Heart left ventricle (tissue), 16 donors: ENCODE data around the gene S100A7. TPM values are rescaled to one million over a fixed set of nuclear protein-coding genes. Genes with fewer than 3 reads are reported as not detected.

Experiments
- ATAC-seq, 4 donors: fragments of 200-7000 bp; cut with Tn5 transposase; one replicate each; pipeline ENCODE4 v1.9.1; 2020 to 2022; ENCODE audit warnings: moderate library complexity in 4 of 4, mild to moderate bottlenecking in 3 of 4, moderate number of reproducible peaks in 1 of 4
- DNase-seq, 5 donors: peaks; one replicate each; pipeline ENCODE4 v3.0.0-alpha.2; 2020
- H3K27ac ChIP-seq, 12 donors: fragments of 200-600 bp; sonication (generic) in 4 of 12; one replicate each; pipeline versions ENCODE4 v1.5.0 to v1.8.0; 2016 to 2022; ENCODE audit warnings: mild to moderate bottlenecking in 2 of 12
- H3K27me3 ChIP-seq, 9 donors: fragments of 200-600 bp; sonication (generic) in 2 of 9; one replicate each; pipeline versions ENCODE4 v1.5.1 to v1.8.0; 2016 to 2022; ENCODE audit warnings: mild to moderate bottlenecking in 3 of 9
- H3K36me3 ChIP-seq, 9 donors: fragments of 200-600 bp; sonication (generic) in 2 of 9; one replicate each; pipeline versions ENCODE4 v1.5.0 to v1.8.0; 2018 to 2022; ENCODE audit warnings: mild to moderate bottlenecking in 2 of 9
- H3K4me1 ChIP-seq, 12 donors: fragments of 200-600 bp; sonication (generic) in 4 of 12; one replicate each; pipeline versions ENCODE4 v1.5.0 to v1.8.0; 2016 to 2022; ENCODE audit warnings: mild to moderate bottlenecking in 3 of 12
- H3K4me3 ChIP-seq, 12 donors: fragments of 200-600 bp; sonication (generic) in 4 of 12; one replicate each; pipeline versions ENCODE4 v1.5.0 to v1.8.0; 2017 to 2022; ENCODE audit warnings: mild to moderate bottlenecking in 9 of 12, moderate library complexity in 4 of 12
- H3K9me3 ChIP-seq, 12 donors: fragments of 200-600 bp; sonication (generic) in 4 of 12; one replicate each; pipeline versions ENCODE4 v1.5.0 to v1.8.0; 2016 to 2022; ENCODE audit warnings: mild to moderate bottlenecking in 1 of 12
- CTCF ChIP-seq, 12 donors: fragments of 200-600 bp; sonication (generic) in 4 of 12; IDR thresholded peaks; one replicate each; pipeline versions ENCODE4 v1.5.0 to v1.8.0; 2018 to 2022; ENCODE audit warnings: antibody characterized with exemption in 12 of 12, mild to moderate bottlenecking in 5 of 12
- POLR2A ChIP-seq, 2 donors: fragments of 450-650 bp; IDR thresholded peaks; one replicate each; pipeline ENCODE4 v1.6.1; 2017; ENCODE audit warnings: antibody characterized with exemption in 2 of 2, mild to moderate bottlenecking in 2 of 2, moderate library complexity in 2 of 2
- WGBS, 4 donors: extraction: QIAGEN DNeasy Blood & Tissue Kit in 2 of 4; methylation state at CpG; one replicate each; pipeline versions ENCODE4 v1.1.5 to v1.1.7; 2013 to 2018; 5-methylcytosine and 5-hydroxymethylcytosine counted together
- intact Hi-C, 10 donors: fragments of 100-400 bp; cut with DNase I; formaldehyde crosslinking; loops; one replicate each; pipeline versions ENCODE4 v1.11.1 to v1.14.2; 2022
- polyA plus RNA-seq, 2 donors: library from polyadenylated mRNA; stranded (reverse); fragments of 200-250 nt; gene quantifications; one replicate each; pipeline ENCODE4 v1.2.3, GENCODE V29; 2013
- total RNA-seq, 9 donors: library from RNA; depleted of rRNA in 2 of 9; stranded (reverse); fragments of >200 nt in 2 of 9; fragmentation: NEBNext Ultra II Directional in 3 of 9; extraction: Animal tissue kit (Norgen Biotek cat#: 25700) in 3 of 9; gene quantifications; one replicate each; pipeline versions ENCODE4 v1.1.0 to v1.2.4, GENCODE V29; 2016 to 2023
- donor health status: ischemic (EF 13 %, LVEDD 7.1; RV severe dilation, severe dysfunction).
- donor health status: healthy with polysubstance abuse.
- donor health status: DM: no; HTN: yes; CAD: no.
- donor health status: DM: no; HTN: no; CAD: no.
- donor health status: ischemic (EF 25% LVEDD 6.9; RV normal size, moderate dysfunction).
- donor health status: ischemic (EF 25% LVEDD 5.7; RV mildly dilated, moderate dysfunction).
- donor health status: healthy.
- donor health status: DM: yes; HTN: yes; CAD: no.
- donor health status: ischemic (EF 35%, LVEDD 5.7; RV mildly dilated, moderate dysfunction).
- donor health status: nonischemic (EF 11% LVEDD 7.7; RV severe dilation, severe dysfunction).
- donor health status: DM: yes; HTN: yes; CAD: no.
- donor health status: PGD.
- donor health status: ischemic (EF 29% LVEDD 5.4; RV normal size, mild dysfunction).
- donor health status: nonischemic (EF 23%, LVEDD 6.1; RV moderate dilation, normal function).

Gene S100A7
- total and polyA plus RNA-seq, 11 donors, result not detected

GRCh38 chr1:153428791-153429190 is 31.7 kb downstream of the S100A7 start:
- no peak for DNase-seq
- H3K4me1 ChIP-seq, result no peaks in the 10 kb centered on the region
- no peaks in the 10 kb centered on the region for H3K36me3 ChIP-seq
- H3K4me3 ChIP-seq, result no peak overlapping the region
- intact Hi-C loops, result no loop called here
- peaks cover 0 to 32% (median 2%) of the 10 kb centered on the region in 9 donors for H3K27me3 ChIP-seq
- H3K27ac ChIP-seq, result no peak overlapping the region
- no peaks in the 10 kb centered on the region for H3K9me3 ChIP-seq
- no peak for TF ChIP-seq CTCF (IDR thresholded peaks at IDR 0.05)
- TF ChIP-seq POLR2A (IDR thresholded peaks at IDR 0.05), result no peak
- ATAC-seq, result no peak
- WGBS, 4 donors, result 32 to 45% (median 44%) methylated on average over 4 to 6 of the region's 6 CpGs

- WGBS, 4 donors, result 70 to 79% (median 76%) methylated on average over 12 of the region's 12 CpGs
- ATAC-seq, result no peak
- DNase-seq, result no peak
- TF ChIP-seq CTCF (IDR thresholded peaks at IDR 0.05), result no peak
- TF ChIP-seq POLR2A (IDR thresholded peaks at IDR 0.05), result no peak
- Histone ChIP-seq H3K9me3 (no peaks in the 10 kb centered on the region), H3K4me1 (no peaks in the 10 kb centered on the region), H3K27me3 (peaks cover 0 to 35% (median 2%) of the 10 kb centered on the region in 9 donors), H3K27ac (no peak overlapping the region), H3K4me3 (no peak overlapping the region), H3K36me3 (no peaks in the 10 kb centered on the region)
- intact Hi-C loops, result no loop called here
These were observed 32.3 kb downstream of the S100A7 start for GRCh38 chr1:153428073-153428638.

- TF ChIP-seq POLR2A (IDR thresholded peaks at IDR 0.05), result no peak
- TF ChIP-seq CTCF (IDR thresholded peaks at IDR 0.05), result no peak
- WGBS, 4 donors, result 21 to 51% (median 28%) methylated on average over 1 of the region's 1 CpG
- Histone ChIP-seq H3K9me3 (no peaks in the 10 kb centered on the region), H3K27ac (no peak overlapping the region), H3K36me3 (no peaks in the 10 kb centered on the region), H3K27me3 (peaks cover 0 to 35% (median 2%) of the 10 kb centered on the region in 9 donors), H3K4me1 (no peaks in the 10 kb centered on the region), H3K4me3 (no peak overlapping the region)
- no peak for DNase-seq
- ATAC-seq, result no peak
- intact Hi-C loops, result no loop called here
These were observed 33.6 kb downstream of the S100A7 start for GRCh38 chr1:153426809-153427208.

- no peak for TF ChIP-seq CTCF (IDR thresholded peaks at IDR 0.05)
- peaks cover 0 to 34% (median 9%) of the 10 kb centered on the region in 9 donors for H3K27me3 ChIP-seq
- WGBS, 4 donors, result 4 to 10% (median 6%) methylated on average over 6 of the region's 6 CpGs
- no peaks in the 10 kb centered on the region for H3K4me1 ChIP-seq
- H3K4me3 ChIP-seq, result no peak overlapping the region
- H3K27ac ChIP-seq, result no peak overlapping the region
- no peaks in the 10 kb centered on the region for H3K36me3 ChIP-seq
- intact Hi-C loops, result no loop called here
- H3K9me3 ChIP-seq, result no peaks in the 10 kb centered on the region
- peak in 2 of 4 donors; percentile 54 to 60 for ATAC-seq
- DNase-seq, result peak; percentile 59 to 76 (median 63)
These were observed 37.9 kb downstream of the S100A7 start for GRCh38 chr1:153422450-153423068.
